ENCODE measurements around the gene CYB5A.

The CYB5A gene

DNA sequence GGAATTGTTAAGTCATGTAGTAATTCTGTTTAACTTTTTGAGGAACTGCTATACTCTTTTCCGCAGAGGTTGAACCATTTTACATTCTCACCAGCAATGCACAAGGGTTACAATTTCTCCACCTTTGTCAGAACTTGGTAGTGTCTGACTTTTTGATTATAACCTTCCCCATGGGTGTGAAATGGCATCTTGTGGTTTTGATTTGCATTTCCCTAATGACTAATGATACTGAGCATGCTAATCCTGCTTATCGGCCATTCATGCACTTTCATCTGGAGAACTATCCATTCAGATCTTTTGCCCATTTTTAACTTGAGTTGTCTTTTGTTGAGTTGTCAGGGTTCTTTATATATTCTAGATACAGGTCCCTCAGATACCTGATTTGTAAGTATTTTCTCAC, 47.2 kb downstream of the CYB5A start:
- no peak for TF ChIP-seq JUND (IDR thresholded peaks at IDR 0.05; ENCODE audit: low read depth)
- no peak for DNase-seq (ENCODE audit: low read depth in 1 of 2, low spot score in 1 of 2)
- in situ Hi-C loops (cut with HindIII; ENCODE audit: low pct_unique_long_range_greater_than_20kb, low sequenced_read_pairs), result no loop called here

DNA sequence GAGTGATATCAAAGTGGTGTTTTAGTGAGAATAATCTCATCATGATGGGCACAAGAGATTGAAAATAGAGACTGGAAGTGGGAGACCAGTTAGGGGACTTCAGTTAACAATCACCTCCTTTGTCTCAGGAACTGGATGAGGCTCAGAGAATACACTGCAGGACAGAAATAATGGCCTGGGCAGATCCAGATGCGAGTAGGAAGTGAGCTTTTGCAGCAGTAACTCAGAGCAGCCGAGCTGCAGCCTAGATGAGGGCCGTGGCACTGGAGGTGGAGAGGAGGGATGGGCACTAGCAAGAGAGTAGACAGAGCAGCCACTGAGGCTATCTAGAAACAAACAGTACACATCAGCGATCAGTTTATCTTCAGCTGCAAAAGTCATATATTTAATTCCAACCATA, 48.6 kb downstream of the CYB5A start:
- DNase-seq (ENCODE audit: low read depth in 1 of 2, low spot score in 1 of 2), result no peak
- in situ Hi-C loops (cut with HindIII; ENCODE audit: low pct_unique_long_range_greater_than_20kb, low sequenced_read_pairs), result no loop called here
- TF ChIP-seq JUND (IDR thresholded peaks at IDR 0.05; ENCODE audit: low read depth), result no peak

DNA sequence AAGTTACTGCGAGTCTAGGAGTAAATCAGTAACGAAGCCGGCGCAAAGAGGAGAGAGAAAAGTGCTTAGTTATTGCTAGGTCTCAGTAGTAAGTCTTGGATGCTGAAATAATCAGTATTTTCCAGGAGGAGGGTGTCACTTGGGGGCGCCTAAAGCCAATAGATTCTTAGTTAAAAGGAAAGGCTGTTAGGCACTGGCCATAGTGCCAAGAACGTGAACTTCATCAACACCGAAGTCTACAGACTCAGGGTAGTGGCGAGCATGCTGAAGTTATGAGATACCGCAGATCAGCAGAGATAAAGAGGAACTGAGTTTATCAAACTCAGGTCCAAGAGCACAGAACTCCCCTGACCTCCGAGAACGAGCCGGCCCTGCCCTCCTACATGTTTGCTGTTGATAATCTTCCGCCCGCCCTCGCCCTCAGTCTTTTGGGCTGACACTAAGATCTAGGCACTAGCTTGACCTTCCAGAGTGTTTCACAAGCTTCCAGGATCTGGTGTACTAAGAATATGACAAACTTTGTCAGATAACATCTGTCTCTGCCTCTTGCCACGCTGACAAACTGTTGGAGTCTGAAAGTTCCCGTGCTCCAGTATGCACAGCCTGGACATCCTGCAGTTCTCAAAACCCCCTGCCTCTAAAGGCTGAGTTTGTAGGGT, 49.2 kb downstream of the CYB5A start:
- in situ Hi-C loops (cut with HindIII; ENCODE audit: low pct_unique_long_range_greater_than_20kb, low sequenced_read_pairs), result no loop called here
- no peak for TF ChIP-seq JUND (IDR thresholded peaks at IDR 0.05; ENCODE audit: low read depth)

DNA sequence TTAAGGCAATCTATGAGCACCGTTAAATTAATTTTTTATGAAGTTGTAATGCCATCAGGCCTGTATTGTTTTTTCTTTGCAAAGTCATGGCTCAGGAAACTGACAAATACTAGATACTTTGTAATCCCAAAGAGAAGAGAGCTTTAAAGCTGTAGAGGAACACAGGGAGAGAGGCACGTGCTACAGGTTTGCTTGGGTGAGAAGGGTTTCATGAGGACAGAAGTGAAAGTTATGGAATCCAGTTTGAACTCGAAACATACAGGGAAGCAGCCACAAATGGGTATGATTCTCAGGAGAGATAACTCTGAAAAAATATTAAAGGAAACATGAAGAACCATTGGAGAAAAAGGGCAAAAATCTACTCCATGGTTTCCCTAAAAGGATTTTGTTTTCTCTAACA, 49.8 kb downstream of the CYB5A start:
- no peak for TF ChIP-seq JUND (IDR thresholded peaks at IDR 0.05; ENCODE audit: low read depth)
- in situ Hi-C loops (cut with HindIII; ENCODE audit: low pct_unique_long_range_greater_than_20kb, low sequenced_read_pairs), result no loop called here
- no peak for DNase-seq (ENCODE audit: low read depth in 1 of 2, low spot score in 1 of 2)

More for the DNA sequence above, 49.2 kb downstream of the CYB5A start:
- DNase-seq (ENCODE audit: low read depth in 1 of 2, low spot score in 1 of 2), result peak in 1 of 2 experiments; percentile 40

DNA sequence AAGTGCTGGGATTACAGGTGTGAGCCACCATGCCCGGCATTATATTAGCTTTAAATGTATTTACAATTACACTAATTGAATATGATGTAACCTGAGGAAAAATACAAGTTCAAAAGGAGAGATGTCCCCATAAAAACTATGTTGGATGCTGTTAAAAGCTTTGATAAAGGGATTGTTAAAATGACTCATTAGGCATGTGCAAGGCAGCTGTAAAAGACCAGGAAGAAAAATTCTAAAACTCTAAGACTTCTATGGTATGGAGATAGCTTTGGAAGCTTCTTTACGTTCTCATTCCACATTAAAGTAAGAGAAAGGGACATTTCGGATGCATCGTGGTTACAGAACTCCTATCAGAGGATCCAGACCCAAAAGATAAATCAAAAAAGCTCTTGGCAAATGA, 50.3 kb downstream of the CYB5A start:
- in situ Hi-C loops (cut with HindIII; ENCODE audit: low pct_unique_long_range_greater_than_20kb, low sequenced_read_pairs), result no loop called here
- TF ChIP-seq JUND (IDR thresholded peaks at IDR 0.05; ENCODE audit: low read depth), result no peak
- DNase-seq (ENCODE audit: low read depth in 1 of 2, low spot score in 1 of 2), result no peak

DNA sequence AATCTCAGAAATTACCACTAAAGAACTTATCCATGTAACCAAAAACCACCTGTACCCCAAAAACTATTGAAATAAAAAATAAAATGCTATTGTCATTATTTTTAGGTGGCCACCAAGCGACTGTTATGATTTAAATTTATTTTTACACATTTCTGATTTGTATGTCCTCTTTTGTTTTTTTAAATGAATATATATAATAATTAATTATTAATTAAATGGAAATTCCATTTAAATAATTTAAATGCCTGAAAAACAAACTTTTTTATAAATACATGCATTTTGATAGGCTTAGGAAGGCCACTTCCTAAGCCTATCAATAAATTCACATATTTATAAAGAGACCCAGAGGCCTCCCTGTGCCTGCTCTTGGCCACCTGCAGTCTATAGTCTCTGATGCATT, 52.2 kb downstream of the CYB5A start:
- in situ Hi-C loops (cut with HindIII; ENCODE audit: low pct_unique_long_range_greater_than_20kb, low sequenced_read_pairs), result no loop called here
- TF ChIP-seq JUND (IDR thresholded peaks at IDR 0.05; ENCODE audit: low read depth), result no peak
- DNase-seq (ENCODE audit: low read depth in 1 of 2, low spot score in 1 of 2), result no peak

DNA sequence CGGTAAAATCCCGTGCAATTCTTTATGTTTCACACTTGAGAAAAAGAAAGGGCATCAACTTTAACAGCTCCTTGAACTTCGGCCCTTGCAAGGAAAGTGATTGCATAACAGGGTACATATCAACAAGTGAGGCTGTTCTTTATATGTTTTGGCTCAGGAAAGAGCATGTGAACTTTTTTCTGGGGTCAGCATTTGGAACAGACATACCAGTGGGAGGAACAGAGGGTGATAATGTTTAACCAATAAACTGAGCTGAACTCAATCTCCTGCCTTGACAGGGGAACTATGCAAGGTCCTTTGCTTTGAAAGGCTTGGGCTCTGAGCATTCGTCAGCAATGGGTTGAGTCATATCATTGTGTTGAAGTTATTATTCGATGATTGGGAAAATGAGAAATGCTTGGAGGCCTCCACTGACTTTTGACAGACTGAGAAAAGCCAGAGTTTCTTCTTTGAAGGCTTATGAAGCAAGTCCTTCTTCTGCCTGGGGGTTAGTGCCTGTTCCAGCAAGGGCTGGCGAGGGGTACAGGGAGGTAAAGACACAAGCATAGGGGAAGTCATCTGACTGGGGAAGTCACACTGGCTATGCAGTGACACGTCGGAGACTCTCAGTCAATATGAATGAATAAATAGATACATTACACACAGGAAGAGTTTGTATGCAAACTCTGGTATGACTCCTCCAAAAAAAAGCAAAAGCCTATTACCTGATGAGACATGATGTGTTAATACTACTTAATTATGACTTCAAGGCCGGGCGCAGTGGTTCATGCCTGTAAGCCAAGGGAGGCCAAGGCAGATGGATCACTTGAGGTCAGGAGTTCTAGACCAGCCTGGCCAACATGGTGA, 57.2 kb downstream of the CYB5A start:
- DNase-seq (ENCODE audit: low read depth in 1 of 2, low spot score in 1 of 2), result no peak
- TF ChIP-seq JUND (IDR thresholded peaks at IDR 0.05; ENCODE audit: low read depth), result no peak
- in situ Hi-C loops (cut with HindIII; ENCODE audit: low pct_unique_long_range_greater_than_20kb, low sequenced_read_pairs), result no loop called here

DNA sequence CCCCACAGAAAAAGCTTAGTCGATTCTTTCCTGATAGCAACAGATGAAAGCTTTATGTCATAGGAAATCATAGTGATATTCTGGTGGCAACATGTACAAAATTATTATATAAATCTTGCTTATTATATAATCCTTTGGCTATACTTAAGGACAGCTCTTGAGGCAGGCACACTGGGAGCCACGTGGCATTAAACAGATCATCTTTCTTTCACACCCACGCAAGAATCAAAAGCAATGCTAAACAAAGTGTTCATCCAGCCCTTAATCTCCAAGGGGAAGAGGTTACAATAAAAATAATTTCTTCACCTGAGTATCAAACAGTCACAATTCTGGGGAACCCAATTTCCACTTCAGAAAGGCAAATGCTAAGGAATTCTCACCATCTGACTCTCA, 57.8 kb downstream of the CYB5A start:
- TF ChIP-seq JUND (IDR thresholded peaks at IDR 0.05; ENCODE audit: low read depth), result no peak
- DNase-seq (ENCODE audit: low read depth in 1 of 2, low spot score in 1 of 2), result no peak
- in situ Hi-C loops (cut with HindIII; ENCODE audit: low pct_unique_long_range_greater_than_20kb, low sequenced_read_pairs), result no loop called here

DNA sequence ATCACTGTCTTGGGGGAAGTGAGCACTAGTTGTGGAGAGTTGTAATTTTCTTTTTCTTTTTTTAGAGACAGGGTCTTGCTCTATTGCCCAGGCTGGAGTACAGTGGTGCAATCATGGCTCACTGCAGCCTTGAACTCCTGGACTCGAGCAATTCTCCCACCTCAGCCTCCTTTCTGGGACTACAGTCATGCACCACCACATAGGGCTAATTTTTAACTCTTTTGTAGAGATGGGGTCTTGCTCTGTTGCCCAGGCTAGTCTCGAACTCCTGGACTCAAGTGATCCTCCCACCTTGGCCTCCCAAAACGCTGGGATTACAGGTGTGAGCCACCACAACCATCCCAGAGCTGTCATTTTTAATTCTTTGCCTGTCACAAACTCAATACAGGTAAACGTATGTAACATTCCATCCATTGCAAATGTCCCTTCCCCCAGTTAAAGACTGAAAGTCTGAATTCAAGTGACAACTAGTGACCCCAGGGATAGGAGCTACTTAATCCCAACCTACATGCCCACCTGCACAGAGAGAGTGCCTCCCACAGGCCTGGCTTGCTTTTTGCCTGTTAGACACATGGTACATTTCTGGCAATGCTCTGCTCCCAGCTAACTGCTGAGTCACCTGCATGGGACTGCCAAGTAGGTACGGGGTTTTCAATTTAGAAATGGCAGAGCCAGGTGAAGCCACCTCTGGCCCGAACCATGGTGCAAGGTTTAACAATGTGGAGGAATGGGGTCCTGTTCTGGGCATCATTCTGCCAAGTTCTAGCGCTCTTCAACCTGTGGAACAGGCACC, 60.6 kb downstream of the CYB5A start:
- no peak for TF ChIP-seq JUND (IDR thresholded peaks at IDR 0.05; ENCODE audit: low read depth)
- peak in 1 of 2 experiments; percentile 26 for DNase-seq (ENCODE audit: low read depth in 1 of 2, low spot score in 1 of 2)
- in situ Hi-C loops (cut with HindIII; ENCODE audit: low pct_unique_long_range_greater_than_20kb, low sequenced_read_pairs), result no loop called here

DNA sequence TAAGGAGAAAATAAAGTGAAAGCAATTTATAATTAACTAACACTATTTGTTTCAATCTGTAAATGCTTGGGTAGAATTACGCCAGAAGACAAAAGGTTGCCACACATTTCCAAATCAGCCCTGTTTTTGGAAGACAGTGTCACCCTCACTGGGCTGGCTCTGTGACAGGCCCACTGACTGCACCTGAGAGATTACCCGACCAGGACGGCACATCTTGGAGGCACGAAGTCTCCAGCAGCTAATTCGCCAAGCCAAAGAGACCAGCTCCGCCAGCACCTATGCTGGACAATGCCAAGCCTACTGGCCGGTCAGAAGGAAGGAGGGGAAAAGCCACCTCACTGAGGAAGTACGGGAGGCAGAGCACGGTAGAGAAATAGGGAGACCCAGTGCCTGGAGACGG, 61.9 kb downstream of the CYB5A start:
- TF ChIP-seq JUND (IDR thresholded peaks at IDR 0.05; ENCODE audit: low read depth), result no peak
- no peak for DNase-seq (ENCODE audit: low read depth in 1 of 2, low spot score in 1 of 2)
- in situ Hi-C loops (cut with HindIII; ENCODE audit: low pct_unique_long_range_greater_than_20kb, low sequenced_read_pairs), result no loop called here

DNA sequence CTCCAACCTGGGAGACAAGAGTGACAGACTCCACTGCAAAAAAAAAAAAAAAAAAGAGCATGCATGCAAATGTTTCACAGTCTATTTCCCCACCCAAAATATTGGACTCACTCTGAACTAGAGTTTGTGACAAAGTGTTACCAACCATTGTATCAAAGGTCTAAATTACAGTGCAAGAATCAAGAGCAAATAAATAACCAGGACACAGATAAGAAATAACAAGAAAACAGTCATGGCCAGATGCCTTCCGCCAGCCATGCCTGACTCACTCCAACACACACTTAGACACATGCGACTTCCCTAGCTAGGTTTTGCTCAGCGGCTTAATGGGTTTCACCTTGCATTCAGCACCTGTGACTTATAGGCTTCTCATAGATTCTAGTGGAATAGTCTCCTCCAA, 62.8 kb downstream of the CYB5A start:
- DNase-seq (ENCODE audit: low read depth in 1 of 2, low spot score in 1 of 2), result no peak
- in situ Hi-C loops (cut with HindIII; ENCODE audit: low pct_unique_long_range_greater_than_20kb, low sequenced_read_pairs), result no loop called here
- TF ChIP-seq JUND (IDR thresholded peaks at IDR 0.05; ENCODE audit: low read depth), result no peak

DNA sequence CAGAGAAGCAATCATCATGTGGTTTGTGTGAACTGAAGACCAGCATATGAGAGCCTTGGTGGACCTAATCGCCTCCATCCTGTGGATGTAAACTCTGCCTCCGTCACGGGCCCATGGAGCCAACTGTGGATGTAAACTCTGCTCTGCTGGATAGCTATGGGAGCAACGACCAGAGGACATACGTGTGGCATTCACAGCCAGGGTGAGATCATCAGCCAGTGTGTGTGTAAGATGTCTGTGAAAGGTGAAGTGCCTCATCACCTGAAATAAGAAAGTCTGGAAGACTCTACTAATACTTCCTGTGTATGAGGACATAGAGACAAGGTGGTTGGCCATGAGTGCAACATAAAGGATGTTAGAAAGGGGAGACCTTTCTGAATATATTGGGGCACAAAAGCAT, 63.5 kb downstream of the CYB5A start:
- in situ Hi-C loops (cut with HindIII; ENCODE audit: low pct_unique_long_range_greater_than_20kb, low sequenced_read_pairs), result no loop called here
- no peak for DNase-seq (ENCODE audit: low read depth in 1 of 2, low spot score in 1 of 2)
- TF ChIP-seq JUND (IDR thresholded peaks at IDR 0.05; ENCODE audit: low read depth), result no peak

DNA sequence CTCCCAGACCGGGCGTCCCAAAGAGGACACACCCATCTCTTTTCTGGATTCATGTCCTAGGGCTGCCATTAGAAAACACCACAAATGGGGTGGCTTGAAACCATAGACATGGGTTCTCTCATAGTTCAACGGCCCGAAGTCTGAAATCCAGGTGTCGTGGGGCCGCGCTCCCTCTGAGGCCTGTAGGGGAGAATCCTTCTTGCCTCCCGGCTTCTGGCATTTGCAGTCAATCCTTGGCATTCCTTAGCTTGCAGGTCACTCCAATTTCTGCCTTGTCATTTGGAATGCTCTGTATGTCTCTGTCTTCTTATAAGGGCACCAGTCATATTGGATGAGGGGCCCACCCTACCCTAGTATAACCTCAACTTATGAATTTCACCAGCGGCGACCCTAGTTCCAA, 65.1 kb downstream of the CYB5A start:
- no peak for DNase-seq (ENCODE audit: low read depth in 1 of 2, low spot score in 1 of 2)
- in situ Hi-C loops (cut with HindIII; ENCODE audit: low pct_unique_long_range_greater_than_20kb, low sequenced_read_pairs), result no loop called here
- no peak for TF ChIP-seq JUND (IDR thresholded peaks at IDR 0.05; ENCODE audit: low read depth)

Data from T47D (cell line).